Sigmoid colon (tissue), 7 donors: ENCODE results near the gene FLNA. TPM values are rescaled to one million over a fixed set of nuclear protein-coding genes. Genes with fewer than 3 reads are reported as not detected.

Experiments
- DNase-seq: peaks from one replicate; pipeline ENCODE4 v3.0.0-alpha.2; 2019
- H3K27ac ChIP-seq, 4 donors: fragments of 200-600 bp; sonication (generic); one replicate each; pipeline ENCODE4 v1.5.1; 2016 to 2019; ENCODE audit warnings: mild to moderate bottlenecking in 1 of 4
- H3K27me3 ChIP-seq, 3 donors: fragments of 200-600 bp; sonication (generic); one replicate each; pipeline ENCODE4 v1.5.1; 2019; ENCODE audit warnings: mild to moderate bottlenecking in 1 of 3
- H3K36me3 ChIP-seq, 4 donors: fragments of 200-600 bp; sonication (generic); one replicate each; pipeline ENCODE4 v1.5.1; 2016 to 2019
- H3K4me1 ChIP-seq, 4 donors: fragments of 200-600 bp; sonication (generic); one replicate each; pipeline ENCODE4 v1.5.1; 2017 to 2019
- H3K4me3 ChIP-seq, 4 donors: fragments of 200-600 bp; sonication (generic); one replicate each; pipeline ENCODE4 v1.5.1; 2017 to 2019; ENCODE audit warnings: mild to moderate bottlenecking in 2 of 4, moderate library complexity in 1 of 4
- H3K9me3 ChIP-seq, 4 donors: fragments of 200-600 bp in 3 of 4; sonication (generic) in 3 of 4; one replicate each; pipeline versions ENCODE4 v1.5.1 to v1.6.1; 2013 to 2019
- CTCF ChIP-seq, 4 experiments: fragments of 450-650 bp in 3 of 4; fragments of 200-600 bp in 1 of 4; IDR thresholded peaks; one replicate each; pipeline ENCODE4 v1.5.1; 2016 to 2019; ENCODE audit warnings: antibody characterized with exemption in 4 of 4, mild to moderate bottlenecking in 3 of 4, moderate library complexity in 2 of 4
- EP300 ChIP-seq, 4 donors: sonication (generic); formaldehyde crosslinking; IDR thresholded peaks; one replicate each; pipeline ENCODE4 v1.6.1; 2017; ENCODE audit warnings: antibody characterized with exemption in 4 of 4
- POLR2A ChIP-seq, 2 donors: fragments of 450-650 bp; IDR thresholded peaks; one replicate each; pipeline ENCODE4 v1.6.1; 2016; ENCODE audit warnings: antibody characterized with exemption in 2 of 2, mild to moderate bottlenecking in 2 of 2, moderate library complexity in 2 of 2
- POLR2AphosphoS5 ChIP-seq, 4 donors: sonication (generic); formaldehyde crosslinking; IDR thresholded peaks; one replicate each; pipeline ENCODE4 v1.6.1; 2017; ENCODE audit warnings: antibody characterized with exemption in 4 of 4
- WGBS, 2 donors: extraction: QIAGEN DNeasy Blood & Tissue Kit; methylation state at CpG; one replicate each; pipeline ENCODE4 v1.1.7; 2013; 5-methylcytosine and 5-hydroxymethylcytosine counted together
- intact Hi-C: fragments of 100-400 bp; cut with DNase I; formaldehyde crosslinking; loops from one replicate; pipeline ENCODE4 v1.15.1; 2023
- polyA plus RNA-seq, 3 donors: library from polyadenylated mRNA; stranded (reverse); fragments of 200-250 nt; gene quantifications; one replicate each; pipeline ENCODE4 v1.2.3, GENCODE V29; 2013
- total RNA-seq, 4 donors: library from RNA; depleted of rRNA; stranded (reverse); fragments of >200 nt; gene quantifications; one replicate each; pipeline ENCODE4 v1.1.0, GENCODE V29; 2016
- donor health status: healthy with polysubstance abuse.
- donor health status: Bipolar disorder and iron deficiency.
- donor health status: healthy.

The FLNA gene
- total and polyA plus RNA-seq, 7 donors, result 27.0 to 9,435 (median 2,494) TPM

DNA sequence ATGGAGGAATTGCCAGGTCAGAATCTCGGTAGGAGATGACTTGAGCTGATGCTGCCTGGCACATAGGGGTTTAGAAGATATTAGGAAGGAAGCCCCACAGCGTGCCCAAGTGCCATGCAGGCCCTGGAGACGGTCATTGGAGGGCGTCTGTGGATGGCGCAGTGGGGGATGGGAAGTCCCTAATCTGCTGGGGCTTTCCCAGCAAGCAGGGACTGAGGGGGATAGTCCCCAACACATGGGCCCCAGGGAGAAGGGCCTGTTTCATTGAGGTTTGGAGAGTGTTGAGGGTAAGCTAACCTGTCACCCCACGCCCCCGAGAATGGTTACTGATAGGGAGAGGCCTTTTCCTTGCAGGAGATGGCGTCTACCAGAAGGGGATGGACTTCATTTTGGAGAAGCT is 44.8 kb upstream of the FLNA start:
- Histone ChIP-seq H3K27ac (peak overlapping the region in 1 of 4 donors; percentile 27), H3K27me3 (no peaks in the 10 kb centered on the region), H3K4me3 (no peak overlapping the region), H3K36me3 (no peaks in the 10 kb centered on the region), H3K9me3 (no peaks in the 10 kb centered on the region), H3K4me1 (no peaks in the 10 kb centered on the region)
- 88 to 91% methylated on average over 8 of the region's 8 CpGs for WGBS, 2 donors
- no peak for DNase-seq
- TF ChIP-seq POLR2AphosphoS5 (IDR thresholded peaks at IDR 0.05), result no peak
- no peak for TF ChIP-seq EP300 (IDR thresholded peaks at IDR 0.05)
- no peak for TF ChIP-seq CTCF (IDR thresholded peaks at IDR 0.05)
- TF ChIP-seq POLR2A (IDR thresholded peaks at IDR 0.05), result no peak
- intact Hi-C loops, result no loop called here

- no peak for DNase-seq
- no peak for TF ChIP-seq POLR2AphosphoS5 (IDR thresholded peaks at IDR 0.05)
- TF ChIP-seq EP300 (IDR thresholded peaks at IDR 0.05), result no peak
- no peak for TF ChIP-seq POLR2A (IDR thresholded peaks at IDR 0.05)
- no peak for TF ChIP-seq CTCF (IDR thresholded peaks at IDR 0.05)
- Histone ChIP-seq H3K27me3 (no peaks in the 10 kb centered on the region), H3K36me3 (no peaks in the 10 kb centered on the region), H3K4me1 (peaks cover 0 to 7% (median 6%) of the 10 kb centered on the region in 4 donors), H3K9me3 (no peaks in the 10 kb centered on the region), H3K27ac (no peak overlapping the region), H3K4me3 (no peak overlapping the region)
- intact Hi-C loops, result no loop called here
- 80% methylated on average over 7 of the region's 7 CpGs for WGBS, 2 donors
These were observed 42.7 kb upstream of the FLNA start for GRCh38 chrX:154417157-154417556.

DNA sequence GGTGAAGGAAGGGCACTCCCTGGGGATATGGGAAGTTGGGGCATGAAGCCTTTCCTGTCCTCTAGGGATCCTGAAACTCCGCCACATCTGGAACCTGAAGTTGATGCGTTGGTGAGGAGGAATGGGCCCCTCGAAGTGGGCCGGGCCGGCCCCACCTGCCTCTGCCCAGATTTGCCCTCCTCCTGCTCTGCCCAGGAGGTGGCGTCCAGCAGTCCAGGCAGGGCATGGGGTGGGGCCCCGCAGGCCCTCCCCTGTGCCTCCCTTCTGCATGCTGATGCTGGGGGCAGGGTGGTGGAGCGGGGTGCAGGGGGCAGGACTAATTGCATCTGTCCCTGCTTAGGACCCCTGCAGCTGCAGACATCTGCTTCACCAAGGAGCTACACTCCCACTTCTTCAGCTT is 38.7 kb upstream of the FLNA start:
- WGBS, 2 donors, result 43 to 78% methylated on average over 8 of the region's 8 CpGs

DNA sequence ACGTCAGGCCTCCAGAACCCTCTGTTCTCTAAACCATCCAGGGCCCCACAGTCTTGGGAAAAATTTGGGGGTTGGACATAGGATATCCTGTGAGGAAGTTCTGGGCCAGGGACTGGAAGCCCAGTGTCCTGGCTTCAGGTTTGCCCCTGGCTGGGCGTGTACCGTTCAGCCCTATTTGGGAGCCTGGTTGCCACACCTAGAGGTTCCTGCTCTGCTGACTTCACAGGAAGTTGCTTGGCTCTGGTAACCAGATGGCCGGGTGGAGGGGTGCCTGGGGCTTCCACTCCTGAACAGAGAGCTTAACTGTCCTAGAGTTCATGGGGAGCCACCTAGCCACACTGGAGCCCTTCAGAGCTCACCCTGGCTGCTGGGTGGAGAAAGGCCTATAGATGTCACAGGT is 38.0 kb upstream of the FLNA start:
- DNase-seq, result no peak
- H3K4me1 ChIP-seq, result peaks cover 0 to 8% (median 7%) of the 10 kb centered on the region in 4 donors
- WGBS, 2 donors, result 5 to 9% methylated on average over 4 of the region's 4 CpGs
- H3K27me3 ChIP-seq, result no peaks in the 10 kb centered on the region
- no peaks in the 10 kb centered on the region for H3K36me3 ChIP-seq
- peak overlapping the region; percentile 93 to 94 (median 93) for H3K27ac ChIP-seq
- intact Hi-C loops, result loop anchor here (5.0 kb wide), 1 partner anchor 65 kb away; the partner anchor contains the start of gene LAGE3
- H3K4me3 ChIP-seq, result peak overlapping the region; percentile 62 to 86 (median 82)
- TF ChIP-seq CTCF (IDR thresholded peaks at IDR 0.05) (no peak), POLR2AphosphoS5 (IDR thresholded peaks at IDR 0.05) (no peak), EP300 (IDR thresholded peaks at IDR 0.05) (no peak), POLR2A (IDR thresholded peaks at IDR 0.05) (no peak)
- no peaks in the 10 kb centered on the region for H3K9me3 ChIP-seq

More for the DNA sequence above, 38.7 kb upstream of the FLNA start:
- Histone ChIP-seq H3K4me3 (no peak overlapping the region), H3K36me3 (no peaks in the 10 kb centered on the region), H3K27ac (peak overlapping the region in 2 of 4 donors; percentile 93), H3K27me3 (no peaks in the 10 kb centered on the region), H3K4me1 (peaks cover 0 to 8% (median 7%) of the 10 kb centered on the region in 4 donors), H3K9me3 (no peaks in the 10 kb centered on the region)
- TF ChIP-seq POLR2AphosphoS5 (IDR thresholded peaks at IDR 0.05) (no peak), CTCF (IDR thresholded peaks at IDR 0.05) (no peak), EP300 (IDR thresholded peaks at IDR 0.05) (no peak), POLR2A (IDR thresholded peaks at IDR 0.05) (no peak)
- DNase-seq, result no peak
- intact Hi-C loops, result loop anchor here (5.0 kb wide), 1 partner anchor 64 kb away; the partner anchor contains the start of gene LAGE3

DNA sequence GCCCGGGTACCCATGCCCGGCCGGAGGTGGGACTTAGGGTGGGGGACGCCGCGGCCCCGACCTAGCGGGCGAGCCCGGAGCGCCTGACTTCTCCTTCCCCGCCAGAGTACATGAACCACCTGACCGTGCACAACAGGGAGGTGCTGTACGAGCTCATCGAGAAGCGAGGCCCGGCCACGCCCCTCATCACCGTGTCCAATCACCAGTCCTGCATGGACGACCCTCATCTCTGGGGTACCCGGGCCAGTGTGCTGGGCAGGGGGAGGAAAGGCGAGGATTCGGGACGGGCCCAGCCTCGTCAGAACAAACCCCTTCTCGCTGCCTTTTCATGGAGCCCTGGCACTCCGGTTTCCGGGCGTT is 37.5 kb upstream of the FLNA start:
- 0 to 1% methylated on average over 29 of the region's 29 CpGs for WGBS, 2 donors
- Histone ChIP-seq H3K36me3 (no peaks in the 10 kb centered on the region), H3K4me3 (peak overlapping the region; percentile 62 to 86 (median 82)), H3K9me3 (no peaks in the 10 kb centered on the region), H3K27ac (peak overlapping the region; percentile 93 to 94 (median 93)), H3K27me3 (no peaks in the 10 kb centered on the region), H3K4me1 (peaks cover 0 to 8% (median 7%) of the 10 kb centered on the region in 4 donors)
- intact Hi-C loops, result loop anchor here (5.0 kb wide), 1 partner anchor 65 kb away; the partner anchor contains the start of gene LAGE3
- peak; percentile 90 for DNase-seq
- TF ChIP-seq POLR2AphosphoS5 (IDR thresholded peaks at IDR 0.05), result peak; percentile 33 to 80 (median 62)
- no peak for TF ChIP-seq EP300 (IDR thresholded peaks at IDR 0.05)
